Stimulated activated CD4-positive, alpha-beta T cell treated with anti-CD3 and anti-CD28 coated beads, Interleukin-15, amount 100 ng/mL, for 1 hour (primary cell): ENCODE results near the gene TMEM145.
"Not testable (repeated sequence)": the region's sequence is repeated elsewhere in the genome, so short reads cannot be mapped to it uniquely, and the experiment has no call there.

Source experiments
- DNase-seq, 2 donors: peaks; one replicate each; pipeline ENCODE4 v3.0.0-alpha.2; 2020; ENCODE audit warnings: low read depth in 1 of 2, low spot score in 1 of 2

Gene TMEM145

DNA sequence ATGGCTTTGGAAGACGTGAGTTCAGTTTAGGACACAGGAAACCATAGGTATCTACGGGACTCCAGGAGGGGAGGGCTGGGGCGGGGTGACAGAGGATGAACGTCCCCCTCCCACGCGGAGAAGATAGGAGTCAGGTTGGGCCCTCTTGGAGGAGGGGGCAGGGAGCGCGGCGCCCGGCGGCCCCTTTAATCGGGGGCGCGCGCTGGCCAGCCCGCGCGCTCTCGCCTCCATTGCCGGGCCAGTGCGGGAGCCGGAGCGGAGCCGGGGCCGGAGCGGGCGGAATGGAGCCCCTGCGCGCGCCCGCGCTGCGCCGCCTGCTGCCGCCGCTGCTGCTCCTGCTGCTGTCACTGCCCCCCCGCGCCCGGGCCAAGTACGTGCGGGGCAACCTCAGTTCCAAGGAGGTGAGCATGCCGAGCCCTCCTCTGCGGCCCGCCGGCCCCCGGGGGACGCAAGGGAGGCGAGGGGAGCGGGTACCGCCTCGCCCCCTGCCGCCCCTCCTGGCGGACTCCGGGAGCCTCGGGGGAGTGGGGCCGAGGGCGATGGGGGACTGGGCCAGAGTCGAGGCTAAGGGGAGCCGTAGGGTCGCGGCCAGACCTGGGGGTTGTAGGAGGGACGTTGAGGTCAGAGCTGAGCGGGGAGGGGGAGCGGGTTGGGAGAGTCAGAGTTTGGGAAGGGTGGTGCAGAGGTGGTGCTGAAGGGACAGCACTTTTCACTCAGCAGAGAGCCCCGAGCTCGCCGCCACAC is at the start of gene TMEM145:
TSS of gene TMEM145 (plus strand) at position 214 of the 744 bp plus-strand sequence. CDS start at position 282, 68 bp downstream.
- peak in 1 of 2 donors; percentile 23 for DNase-seq

DNA sequence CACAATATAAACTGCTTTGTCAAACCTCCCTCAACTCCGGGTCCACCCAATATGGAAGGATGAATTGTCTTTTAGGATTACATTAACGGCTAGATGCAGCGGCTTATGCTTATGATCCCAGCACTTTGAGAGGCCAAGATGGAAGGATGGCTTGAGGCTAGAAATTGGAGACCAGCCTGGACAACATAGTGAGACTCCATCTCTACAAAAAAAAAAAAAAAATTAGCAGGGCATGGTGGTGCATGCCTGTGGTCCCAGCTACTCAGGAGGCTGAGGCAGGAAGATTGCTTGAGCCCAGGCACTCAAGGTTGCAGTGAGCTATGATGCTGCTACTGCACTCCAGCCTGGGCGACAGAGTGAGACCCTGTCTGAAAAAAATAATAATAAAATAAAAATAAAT is 47.0 kb upstream of the TMEM145 start:
- DNase-seq = not testable (repeated sequence)

DNA sequence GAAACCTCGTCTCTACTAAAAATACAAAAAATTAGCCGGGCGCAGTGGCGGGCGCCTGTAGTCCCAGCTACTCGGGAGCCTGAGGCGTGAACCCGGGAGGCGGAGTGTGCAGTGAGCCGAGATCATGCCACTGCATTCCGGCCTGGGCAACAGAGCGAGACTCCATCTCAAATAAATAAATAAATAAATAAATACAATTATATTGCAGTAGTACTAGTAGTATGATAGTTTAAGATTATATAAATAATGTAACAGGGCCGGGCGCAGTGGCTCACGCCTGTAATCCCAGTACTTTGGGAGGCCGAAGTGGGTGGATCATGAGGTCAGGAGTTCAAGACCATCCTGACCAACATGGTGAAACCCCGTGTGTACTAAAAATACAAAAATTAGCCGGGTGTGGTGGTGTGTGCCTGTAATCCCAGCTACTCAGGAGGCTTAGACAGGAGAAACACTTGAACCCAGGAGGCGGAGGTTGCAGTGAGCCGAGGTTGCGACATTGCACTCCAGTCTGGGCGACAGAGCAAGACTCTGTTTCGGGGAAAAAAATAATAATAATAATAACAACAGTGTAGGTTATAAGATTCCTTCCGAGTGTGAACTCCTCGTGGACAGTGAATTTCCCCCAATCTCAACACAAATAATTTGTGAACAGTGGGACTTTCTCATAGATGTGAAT is 46.0 kb upstream of the TMEM145 start:
- DNase-seq = not testable (repeated sequence)

DNA sequence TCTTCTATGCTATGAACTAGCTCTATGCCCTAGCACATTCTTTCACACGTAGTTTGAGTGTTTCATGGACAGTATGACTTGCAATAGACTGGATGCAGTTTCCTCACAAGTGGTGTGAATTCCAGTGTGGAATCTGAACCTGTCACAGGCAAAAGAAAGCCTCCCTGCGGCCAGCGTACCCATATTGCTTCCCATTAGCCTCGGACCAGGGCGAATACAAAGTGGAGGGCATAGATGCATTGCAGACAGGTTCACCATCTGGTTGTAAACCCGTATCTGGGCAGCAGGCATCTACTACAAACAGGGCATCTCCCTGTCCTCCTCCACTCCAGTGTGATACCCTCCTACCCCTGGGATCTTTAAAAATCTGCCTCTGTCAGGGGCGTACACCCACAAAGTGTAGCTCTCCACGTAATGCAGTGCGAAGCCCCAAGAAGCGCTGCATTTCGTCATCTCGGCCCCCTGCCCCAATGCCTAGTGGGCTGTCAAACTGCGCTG is 45.4 kb upstream of the TMEM145 start:
- no peak for DNase-seq

DNA sequence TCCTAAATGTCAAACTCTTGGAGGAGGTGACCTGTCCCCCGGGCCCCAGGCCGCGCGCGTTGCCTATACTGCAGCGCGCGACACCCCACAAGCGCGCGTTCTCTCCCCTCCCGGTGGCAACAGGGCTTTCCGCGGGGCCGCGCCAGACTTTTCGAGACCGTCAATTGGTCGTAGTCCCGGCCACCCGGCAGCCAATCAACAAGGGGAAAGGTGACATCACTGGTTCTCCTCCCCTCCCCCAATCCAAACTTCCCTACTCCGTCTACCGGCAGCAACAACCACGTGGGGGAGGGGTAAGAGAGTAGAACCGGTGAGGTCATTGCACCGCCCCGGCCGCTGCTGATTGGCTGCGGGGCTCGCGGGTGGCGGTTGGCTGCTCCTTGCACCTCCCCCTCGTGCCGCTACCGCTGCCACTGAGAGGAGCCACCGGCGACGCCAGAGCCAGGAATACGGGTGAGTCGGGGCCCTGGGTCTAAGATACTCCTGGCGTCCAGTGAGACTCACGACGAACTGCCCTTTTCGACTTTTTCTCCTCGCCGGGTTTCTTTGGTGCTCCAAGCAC is 44.9 kb upstream of the TMEM145 start:
- peak; percentile 90 to 95 for DNase-seq

DNA sequence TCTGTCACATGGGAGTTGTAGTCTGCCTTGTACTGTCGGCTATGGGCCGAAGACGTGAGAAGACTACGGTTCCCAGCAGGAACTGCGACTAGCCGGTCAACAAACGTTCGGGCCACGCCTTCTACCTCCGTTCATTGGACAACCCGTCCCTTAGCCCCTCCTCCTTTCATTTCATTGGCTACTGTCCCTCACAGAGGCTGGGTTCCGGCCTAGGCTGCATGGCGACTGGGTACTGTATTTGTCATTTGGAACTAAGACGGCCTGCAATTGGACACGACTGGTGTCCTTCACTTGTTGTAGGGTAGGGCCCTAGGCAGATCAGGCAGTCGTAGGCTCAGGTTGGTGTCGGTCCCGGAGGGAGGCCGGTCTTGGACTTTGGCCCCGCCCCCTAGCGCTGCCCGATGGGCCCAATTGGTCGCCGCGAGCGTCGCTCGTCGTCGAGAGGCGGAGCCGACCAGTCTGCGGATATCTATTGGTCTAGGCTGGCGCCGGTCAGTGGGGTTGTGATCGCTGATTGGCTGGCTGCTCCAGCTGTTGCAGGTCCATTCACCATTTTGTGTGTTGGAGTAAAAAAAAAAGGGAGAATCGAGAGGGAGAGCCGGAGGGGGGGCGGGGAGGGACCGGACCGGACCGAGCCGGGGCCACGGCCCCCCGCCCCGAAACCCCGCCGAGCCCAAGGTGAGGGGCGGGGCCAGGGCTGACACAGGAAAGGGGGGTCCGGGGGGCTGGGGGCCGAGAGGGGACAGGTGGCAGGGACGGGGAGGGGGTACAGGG is 44.2 kb upstream of the TMEM145 start, which contains the start of gene CIC:
TSS of gene CIC (plus strand) at position 549 of the 774 bp plus-strand sequence. CDS start 2,532 bp downstream, outside the sequence.
- DNase-seq = peak; percentile 97 to 99

DNA sequence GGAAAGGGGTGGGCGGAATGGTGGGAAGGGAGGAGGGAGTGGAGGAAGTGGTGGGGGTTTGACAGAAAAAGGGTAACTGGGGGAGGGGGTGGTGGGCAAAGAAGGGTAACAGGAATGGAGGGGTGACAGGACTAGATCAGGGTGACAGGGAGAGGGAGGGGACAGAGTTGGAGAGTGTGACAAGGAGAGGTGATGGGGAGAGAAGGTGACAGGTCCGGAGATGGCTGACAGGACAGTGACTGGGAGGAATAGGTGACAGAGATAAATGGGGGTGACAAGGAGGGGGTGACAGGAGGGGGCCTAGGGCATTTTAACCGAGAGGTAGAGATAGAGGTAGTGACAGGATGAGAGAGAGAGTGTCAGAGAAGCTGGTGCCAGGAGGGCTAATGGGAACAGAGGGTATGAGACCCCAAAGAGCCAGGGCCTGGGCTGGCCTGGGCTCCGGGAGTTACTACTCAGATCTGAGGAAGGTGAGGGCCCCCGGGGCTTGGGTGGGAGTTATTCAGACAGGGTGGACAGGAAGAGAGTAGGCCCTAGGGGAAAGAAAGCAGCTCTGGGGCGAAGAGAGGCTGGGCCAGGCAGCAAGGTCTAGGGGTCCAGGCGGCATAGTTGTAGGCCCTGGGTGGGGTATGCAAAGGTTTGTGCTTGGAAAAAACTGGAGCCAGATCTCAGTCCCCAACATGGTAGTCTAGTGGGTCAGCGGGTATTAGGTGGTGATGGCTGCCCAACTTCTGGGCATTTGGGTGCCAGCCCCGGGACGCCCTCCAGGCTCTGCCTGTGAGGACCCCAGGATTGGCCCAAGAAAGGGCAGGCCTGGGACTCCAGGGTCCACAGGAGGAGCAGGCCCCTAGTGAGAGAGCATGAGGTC is 43.4 kb upstream of the TMEM145 start:
- DNase-seq = no peak

DNA sequence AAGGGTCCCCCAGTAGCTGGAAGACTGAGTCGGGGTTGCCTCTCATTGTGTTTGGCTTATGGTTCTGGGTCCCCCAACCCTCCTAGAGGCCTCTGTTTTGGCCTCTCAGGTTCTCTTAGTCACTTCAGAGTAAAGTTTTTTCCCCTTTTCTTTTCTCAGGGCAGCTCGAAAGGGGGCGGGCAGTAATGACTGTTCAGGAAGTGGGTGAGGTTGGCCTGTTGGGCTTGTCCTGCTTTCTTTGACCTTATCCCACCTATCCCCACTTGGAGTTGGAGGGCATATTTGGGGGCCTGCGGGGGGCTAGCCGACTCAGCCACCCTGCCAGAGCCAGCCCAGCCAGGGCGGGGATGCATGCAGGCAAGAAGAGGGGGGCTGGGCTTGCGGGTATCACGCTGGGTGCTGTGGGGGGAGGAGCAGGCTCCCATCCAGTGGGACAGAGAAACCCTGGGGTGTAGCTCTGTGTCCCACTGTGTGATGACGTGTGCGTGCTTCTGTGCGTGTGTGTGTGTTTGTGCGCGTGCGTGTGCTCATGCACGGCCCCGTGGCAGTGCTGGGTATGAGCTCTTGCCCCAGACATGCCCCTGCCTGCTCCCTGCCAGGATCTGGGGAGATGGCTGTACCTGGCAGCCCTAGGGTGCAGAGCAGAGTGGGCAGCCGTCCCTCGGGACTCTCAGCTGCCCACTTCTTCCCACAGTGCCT is 42.6 kb upstream of the TMEM145 start:
- peak in 1 of 2 donors; percentile 49 for DNase-seq

DNA sequence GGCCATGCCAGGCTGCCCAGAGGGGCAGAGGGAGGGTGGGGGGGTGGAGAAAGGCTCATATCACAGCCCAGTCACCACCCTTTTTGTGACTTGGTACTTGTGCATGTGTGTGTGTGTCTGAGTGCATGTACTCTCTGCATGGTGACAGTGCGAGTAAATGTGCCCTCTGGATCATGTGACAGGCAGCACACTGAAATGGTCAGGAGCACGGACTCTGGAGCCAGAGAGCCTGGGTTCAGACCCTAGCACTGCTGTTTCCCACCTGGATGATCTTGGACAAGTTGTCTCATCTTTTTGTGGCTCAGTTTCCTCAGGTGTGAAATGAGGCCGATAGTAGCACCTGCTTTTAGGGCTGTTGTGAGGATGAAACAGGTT is 42.1 kb upstream of the TMEM145 start:
- no peak for DNase-seq

DNA sequence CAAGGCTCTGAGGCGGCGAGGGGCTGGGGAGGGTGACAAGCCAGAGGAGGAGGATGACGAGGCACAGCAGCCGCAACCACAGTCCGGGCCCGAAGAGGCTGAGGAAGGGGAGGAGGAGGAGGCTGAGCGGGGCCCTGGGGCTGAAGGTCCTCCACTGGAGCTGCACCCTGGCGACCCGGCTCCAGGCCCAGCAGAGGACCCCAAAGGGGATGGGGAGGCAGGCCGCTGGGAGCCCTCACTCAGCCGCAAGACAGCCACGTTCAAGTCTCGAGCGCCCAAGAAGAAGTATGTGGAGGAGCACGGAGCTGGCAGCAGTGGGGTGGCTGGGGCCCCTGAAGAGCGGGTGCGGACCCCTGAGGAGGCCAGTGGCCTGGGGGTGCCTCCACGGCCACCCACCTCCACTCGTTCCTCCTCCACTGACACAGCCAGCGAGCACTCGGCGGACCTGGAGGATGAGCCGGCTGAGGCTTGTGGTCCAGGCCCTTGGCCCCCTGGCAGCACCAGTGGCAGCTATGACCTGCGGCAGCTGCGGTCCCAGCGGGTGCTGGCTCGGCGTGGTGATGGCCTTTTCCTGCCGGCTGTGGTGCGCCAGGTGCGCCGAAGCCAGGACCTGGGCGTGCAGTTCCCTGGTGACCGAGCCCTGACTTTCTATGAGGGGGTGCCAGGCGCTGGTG is 41.1 kb upstream of the TMEM145 start:
- no peak for DNase-seq

DNA sequence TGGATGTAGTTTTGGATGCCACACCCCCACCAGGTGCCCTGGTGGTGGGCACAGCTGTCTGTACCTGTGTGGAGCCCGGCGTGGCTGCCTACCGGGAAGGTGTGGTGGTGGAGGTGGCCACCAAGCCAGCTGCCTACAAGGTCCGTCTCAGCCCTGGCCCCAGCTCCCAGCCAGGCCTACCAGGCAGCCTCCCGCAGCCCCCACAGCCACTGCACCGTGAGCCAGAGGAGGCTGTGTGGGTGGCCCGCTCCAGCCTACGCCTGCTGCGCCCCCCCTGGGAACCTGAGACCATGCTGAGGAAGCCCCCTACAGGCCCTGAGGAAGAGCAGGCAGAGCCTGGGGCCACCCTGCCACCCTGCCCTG is 40.6 kb upstream of the TMEM145 start:
- no peak for DNase-seq

DNA sequence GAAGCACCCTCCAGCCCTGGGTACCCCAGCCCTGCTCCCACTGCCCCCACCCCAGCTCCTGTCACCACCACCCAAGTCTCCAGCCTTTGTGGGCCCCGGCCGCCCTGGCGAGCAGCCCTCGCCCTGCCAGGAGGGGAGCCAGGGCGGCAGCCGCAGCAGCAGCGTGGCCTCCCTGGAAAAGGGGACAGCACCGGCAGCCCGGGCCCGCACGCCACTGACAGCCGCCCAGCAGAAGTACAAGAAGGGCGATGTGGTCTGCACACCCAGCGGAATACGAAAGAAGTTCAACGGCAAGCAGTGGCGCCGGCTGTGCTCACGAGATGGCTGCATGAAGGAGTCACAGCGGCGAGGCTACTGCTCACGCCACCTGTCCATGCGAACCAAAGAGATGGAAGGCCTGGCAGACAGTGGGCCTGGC is 40.1 kb upstream of the TMEM145 start:
- no peak for DNase-seq

DNA sequence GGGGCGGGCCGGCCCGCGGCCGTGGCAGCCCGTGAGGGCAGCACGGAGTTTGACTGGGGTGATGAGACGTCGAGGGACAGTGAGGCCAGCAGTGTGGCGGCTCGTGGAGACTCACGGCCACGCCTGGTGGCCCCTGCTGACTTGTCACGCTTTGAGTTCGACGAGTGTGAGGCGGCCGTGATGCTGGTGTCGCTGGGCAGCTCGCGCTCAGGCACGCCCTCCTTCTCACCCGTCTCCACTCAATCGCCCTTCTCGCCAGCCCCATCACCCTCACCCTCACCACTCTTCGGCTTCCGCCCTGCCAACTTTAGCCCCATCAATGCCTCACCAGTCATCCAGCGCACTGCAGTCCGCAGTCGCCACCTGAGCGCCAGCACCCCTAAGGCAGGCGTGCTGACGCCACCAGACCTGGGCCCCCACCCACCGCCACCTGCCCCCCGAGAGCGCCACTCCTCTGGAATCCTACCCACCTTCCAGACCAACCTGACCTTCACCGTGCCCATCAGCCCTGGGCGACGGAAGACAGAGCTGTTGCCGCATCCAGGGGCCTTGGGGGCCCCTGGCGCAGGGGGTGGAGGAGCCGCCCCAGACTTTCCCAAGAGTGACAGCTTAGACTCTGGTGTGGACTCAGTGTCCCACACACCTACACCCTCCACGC is 39.6 kb upstream of the TMEM145 start:
- no peak for DNase-seq

DNA sequence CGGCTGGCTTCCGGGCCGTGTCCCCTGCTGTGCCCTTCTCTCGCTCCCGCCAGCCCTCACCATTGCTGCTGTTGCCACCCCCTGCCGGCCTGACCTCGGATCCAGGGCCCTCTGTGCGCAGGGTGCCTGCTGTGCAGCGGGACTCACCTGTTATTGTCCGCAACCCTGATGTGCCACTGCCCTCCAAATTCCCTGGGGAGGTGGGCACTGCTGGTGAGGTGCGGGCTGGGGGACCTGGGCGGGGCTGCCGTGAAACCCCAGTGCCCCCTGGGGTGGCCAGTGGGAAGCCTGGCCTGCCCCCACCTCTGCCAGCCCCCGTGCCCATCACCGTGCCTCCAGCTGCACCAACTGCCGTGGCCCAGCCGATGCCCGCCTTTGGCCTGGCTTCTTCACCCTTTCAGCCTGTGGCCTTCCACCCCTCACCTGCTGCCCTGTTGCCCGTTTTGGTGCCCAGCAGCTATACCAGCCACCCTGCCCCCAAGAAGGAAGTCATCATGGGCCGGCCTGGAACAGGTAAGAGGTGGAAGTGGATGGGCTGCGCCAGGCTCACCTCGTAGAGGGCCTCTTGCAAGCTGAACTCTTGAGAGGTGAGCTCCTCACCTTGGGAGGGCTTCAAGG is 38.9 kb upstream of the TMEM145 start:
- no peak for DNase-seq

DNA sequence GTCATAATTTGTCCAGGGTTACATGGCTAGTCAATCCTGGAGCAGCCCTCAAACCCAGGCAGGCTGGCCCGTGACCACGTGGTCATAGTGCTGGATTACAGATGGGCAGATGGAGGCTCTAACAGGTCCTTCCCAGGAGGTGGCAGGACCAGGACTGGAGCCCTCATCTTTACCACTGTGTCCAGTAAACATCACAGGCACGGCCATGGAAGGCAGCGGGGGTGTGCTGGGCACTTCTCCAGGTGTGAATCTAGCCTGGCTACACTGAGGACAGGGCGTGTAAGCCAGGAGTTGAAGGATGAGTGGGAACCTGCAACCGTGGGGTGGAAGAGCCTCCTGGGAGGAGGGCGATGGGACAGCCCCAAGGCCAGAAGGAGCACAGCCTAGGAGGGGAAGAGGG is 38.0 kb upstream of the TMEM145 start:
- DNase-seq = no peak

DNA sequence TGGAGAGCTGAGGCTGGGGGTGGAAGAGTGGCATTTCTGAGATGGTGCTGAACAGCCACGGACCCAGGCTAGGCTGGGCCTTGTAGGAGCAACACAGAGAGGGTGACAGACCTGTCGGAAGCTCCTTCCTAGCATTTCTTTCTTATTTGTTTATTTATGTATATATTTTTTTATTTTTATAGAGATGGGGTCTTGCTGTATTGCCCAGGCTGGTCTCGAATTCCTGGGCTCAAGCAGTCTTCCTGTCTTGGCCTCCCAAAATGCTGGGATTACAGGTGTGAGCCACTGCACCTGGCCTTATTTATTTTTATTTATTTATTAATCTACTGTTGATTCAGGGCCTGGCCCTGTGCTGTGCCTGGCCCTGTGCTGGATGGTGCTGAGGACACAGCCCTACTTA is 37.6 kb upstream of the TMEM145 start:
- no peak for DNase-seq

DNA sequence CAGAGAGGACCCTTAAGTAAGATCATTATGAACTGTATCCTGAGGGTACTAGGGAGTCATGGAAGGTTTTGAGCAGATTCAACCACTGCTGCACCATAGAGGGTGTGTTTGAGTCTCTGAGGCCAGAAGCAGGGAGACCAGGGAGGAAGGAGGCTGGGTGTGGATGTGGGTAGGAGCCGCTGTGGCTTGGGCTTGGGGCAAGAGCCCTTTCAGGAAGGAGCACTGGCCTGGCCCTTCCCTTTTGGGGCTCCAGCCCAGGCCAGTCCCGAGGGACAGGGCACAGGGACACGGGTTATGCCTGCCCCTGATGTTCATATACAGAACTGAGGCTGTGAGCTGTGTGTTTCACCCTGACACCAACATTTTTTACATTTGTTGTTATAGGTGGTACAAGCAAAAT is 36.8 kb upstream of the TMEM145 start:
- no peak for DNase-seq

DNA sequence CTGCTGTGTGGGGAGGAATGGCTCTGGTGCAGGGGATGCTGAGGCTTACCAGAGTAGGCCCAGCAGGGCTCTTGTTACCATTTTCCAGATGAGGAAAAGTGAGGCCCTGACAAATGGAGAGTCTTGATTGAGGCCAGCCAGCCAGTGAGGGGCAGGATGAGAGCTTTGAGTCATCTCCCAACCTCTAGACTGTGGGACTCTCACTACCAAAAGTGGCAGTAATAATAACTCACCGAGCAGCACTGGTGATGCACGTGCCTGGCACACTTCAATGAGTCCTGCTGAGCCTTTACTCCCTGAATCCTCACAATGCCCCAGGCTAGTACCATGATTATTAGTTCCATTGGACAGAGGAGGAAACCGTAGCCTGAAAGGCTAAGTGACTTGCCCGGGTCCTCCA is 36.3 kb upstream of the TMEM145 start:
- no peak for DNase-seq
